ENCODE data around the gene FOXN1. TPM values are rescaled to one million over a fixed set of nuclear protein-coding genes. Genes with fewer than 3 reads are reported as not detected.

FOXN1 gene
- total RNA-seq, 1 donor from 2014 or later, result not detected

DNA sequence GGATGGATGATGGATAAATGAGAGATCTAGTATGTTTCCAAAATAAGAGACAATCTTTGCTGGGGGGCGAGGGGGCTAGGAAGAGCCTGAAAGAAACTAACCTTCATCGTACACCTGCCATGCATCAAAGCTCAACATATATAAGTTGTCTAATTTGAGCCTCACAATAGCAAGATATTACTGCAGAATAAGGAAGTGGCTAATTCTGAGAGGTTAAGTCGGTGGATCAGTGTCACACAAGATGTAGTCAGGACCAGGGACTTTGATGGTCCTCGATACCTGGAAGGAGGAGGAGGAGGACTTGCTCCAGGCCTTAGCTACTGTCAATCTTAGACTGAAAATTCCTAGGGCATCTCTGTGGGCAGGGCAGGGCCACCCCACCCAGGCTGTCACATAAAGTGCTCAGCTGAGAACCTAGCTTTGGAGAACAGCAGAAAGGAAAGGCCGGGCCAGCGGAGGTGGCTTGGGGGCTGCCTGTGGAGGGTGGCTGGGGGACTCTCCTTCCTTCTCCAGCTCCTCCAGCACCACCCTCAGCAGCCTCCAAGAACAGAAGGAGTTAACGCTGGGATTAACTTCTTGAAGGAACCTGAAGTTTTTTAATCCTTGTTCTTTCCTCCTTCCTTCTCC lies 33.2 kb upstream of the FOXN1 start:
- Mint-ChIP-seq H3K27ac (no peak overlapping the region), H3K9me3 (no peaks in the 10 kb centered on the region), H3K4me3 (no peak overlapping the region), H3K27me3 (ENCODE audit: insufficient read depth, low read depth) (peaks cover 5% of the 10 kb centered on the region), H3K36me3 (no peaks in the 10 kb centered on the region), H3K4me1 (peaks cover 5% of the 10 kb centered on the region)
- Histone ChIP-seq H3K4me2 (peak overlapping the region; percentile 13), H3K27ac (no peak overlapping the region), H3F3A (ENCODE audit: low read depth) (no peaks in the 10 kb centered on the region), H3K79me2 (ENCODE audit: low read depth) (no peaks in the 10 kb centered on the region), H3K27me3 (peaks cover 12% of the 10 kb centered on the region), H3K36me3 (no peaks in the 10 kb centered on the region), H2AFZ (replicated peaks) (no peak overlapping the region), H3K4me3 (no peak overlapping the region), H3K9ac (no peak overlapping the region), H4K20me1 (ENCODE audit: low read depth) (no peaks in the 10 kb centered on the region), H3K9me3 (ENCODE audit: low read depth) (no peaks in the 10 kb centered on the region), H3K4me1 (no peaks in the 10 kb centered on the region)
- TF ChIP-seq EZH2 (IDR thresholded peaks at IDR 0.05) (no peak), CTCF (IDR thresholded peaks at IDR 0.05) (no peak), EZH2phosphoT487 (IDR thresholded peaks at IDR 0.05) (no peak)
- no peak for DNase-seq (ENCODE audit: low spot score)

DNA sequence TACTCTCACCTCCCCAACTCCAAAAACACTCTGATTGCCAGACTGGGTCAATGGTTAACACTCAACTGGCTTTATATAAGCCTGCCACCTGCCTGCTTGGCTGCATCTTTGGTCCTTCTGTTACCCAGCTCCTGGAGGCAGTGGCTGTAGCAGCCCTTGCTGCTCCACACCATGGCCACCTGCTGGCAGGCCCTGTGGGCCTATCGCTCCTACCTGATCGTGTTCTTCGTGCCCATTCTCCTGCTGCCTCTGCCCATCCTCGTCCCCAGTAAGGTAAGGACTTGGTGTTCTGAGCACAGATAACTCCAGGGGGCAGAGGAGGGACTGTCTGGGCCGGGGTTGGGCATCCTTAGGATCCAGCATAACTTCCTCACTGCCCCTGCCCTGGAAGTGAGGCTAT lies 32.6 kb upstream of the FOXN1 start, which contains the start of gene SLC13A2:
SLC13A2 (plus strand) TSS at position 103 of the 400 bp plus-strand sequence; CDS start at position 172, 69 bp downstream.
- Histone ChIP-seq H3F3A (ENCODE audit: low read depth) (no peaks in the 10 kb centered on the region), H3K27me3 (peaks cover 10% of the 10 kb centered on the region), H3K4me2 (peak within 1 kb of the TSS; percentile 13), H3K4me1 (no peaks in the 10 kb centered on the region), H3K36me3 (no peaks in the 10 kb centered on the region), H3K9ac (no peak within 1 kb of the TSS), H3K9me3 (ENCODE audit: low read depth) (no peaks in the 10 kb centered on the region), H3K79me2 (ENCODE audit: low read depth) (no peaks in the 10 kb centered on the region), H3K27ac (no peak within 1 kb of the TSS), H3K4me3 (no peak within 1 kb of the TSS), H4K20me1 (ENCODE audit: low read depth) (no peaks in the 10 kb centered on the region), H2AFZ (replicated peaks) (no peak within 1 kb of the TSS)
- TF ChIP-seq EZH2 (IDR thresholded peaks at IDR 0.05) (no peak), EZH2phosphoT487 (IDR thresholded peaks at IDR 0.05) (no peak), CTCF (IDR thresholded peaks at IDR 0.05) (no peak)
- DNase-seq (ENCODE audit: low spot score), result no peak
- Mint-ChIP-seq H3K27ac (peak within 1 kb of the TSS; percentile 51), H3K4me3 (no peak within 1 kb of the TSS), H3K9me3 (no peaks in the 10 kb centered on the region), H3K4me1 (peaks cover 5% of the 10 kb centered on the region), H3K36me3 (no peaks in the 10 kb centered on the region), H3K27me3 (ENCODE audit: insufficient read depth, low read depth) (peaks cover 7% of the 10 kb centered on the region)

DNA sequence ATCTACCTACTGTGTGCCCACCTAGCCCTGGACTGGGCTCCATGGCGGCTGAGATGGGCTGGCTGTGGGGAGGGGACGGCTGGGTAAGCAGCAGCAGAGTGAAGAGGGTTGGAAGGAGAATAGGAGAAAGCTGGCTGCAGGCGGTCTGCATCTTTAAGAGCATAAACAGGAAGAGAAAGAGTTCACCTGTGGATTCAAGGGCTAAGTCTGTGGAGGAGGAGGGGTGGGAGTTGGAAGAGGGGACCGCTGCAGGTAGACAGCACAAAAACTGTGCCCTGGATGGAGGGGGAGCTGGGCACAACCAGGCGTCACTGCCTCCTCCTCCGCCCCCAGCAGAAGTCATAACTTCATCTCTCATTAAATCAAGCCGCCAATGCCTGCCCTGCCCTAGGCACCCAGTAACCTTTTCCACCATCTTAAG lies 32.0 kb upstream of the FOXN1 start:
- Histone ChIP-seq H3K36me3 (no peaks in the 10 kb centered on the region), H3K4me2 (no peak overlapping the region), H4K20me1 (ENCODE audit: low read depth) (no peaks in the 10 kb centered on the region), H3K9ac (no peak overlapping the region), H3K4me3 (no peak overlapping the region), H3K27me3 (peaks cover 5% of the 10 kb centered on the region), H3K4me1 (no peaks in the 10 kb centered on the region), H3K79me2 (ENCODE audit: low read depth) (no peaks in the 10 kb centered on the region), H3K27ac (no peak overlapping the region), H3K9me3 (ENCODE audit: low read depth) (no peaks in the 10 kb centered on the region), H3F3A (ENCODE audit: low read depth) (no peaks in the 10 kb centered on the region), H2AFZ (replicated peaks) (no peak overlapping the region)
- no peaks in the 10 kb centered on the region for H3K36me3 Mint-ChIP-seq
- no peaks in the 10 kb centered on the region for H3K9me3 Mint-ChIP-seq
- no peak overlapping the region for H3K4me3 Mint-ChIP-seq
- peak overlapping the region; percentile 51 for H3K27ac Mint-ChIP-seq
- no peak for DNase-seq (ENCODE audit: low spot score)
- peaks cover 7% of the 10 kb centered on the region for H3K27me3 Mint-ChIP-seq (ENCODE audit: insufficient read depth, low read depth)
- peaks cover 5% of the 10 kb centered on the region for H3K4me1 Mint-ChIP-seq
- no peak for TF ChIP-seq CTCF (IDR thresholded peaks at IDR 0.05)
- no peak for TF ChIP-seq EZH2phosphoT487 (IDR thresholded peaks at IDR 0.05)
- no peak for TF ChIP-seq EZH2 (IDR thresholded peaks at IDR 0.05)
